Panc1 (cell line): ENCODE data around the gene SNTB2. TPM values are rescaled to one million over a fixed set of nuclear protein-coding genes. Genes with fewer than 3 reads are reported as not detected.

ENCODE experiments used
- ATAC-seq: fragments of 200-7000 bp; cut with Tn5 transposase; 2 replicates; pipeline ENCODE4 v1.9.1; 2020; ENCODE audit warnings: mild to moderate bottlenecking, moderate library complexity
- BruUV-seq: library from RNA; stranded (reverse); fragments of 400-500 nt; replicated peaks from 2 replicates; lab custom pipeline; 2021; lab: Mats Ljungman, UMichigan
- CTCF ChIA-PET: fragments of 300-600 bp; sonication (Branson Sonifier 250); formaldehyde crosslinking; loops from one replicate; lab custom pipeline; 2022; ENCODE audit warnings: antibody characterized with exemption; lab: Charles Lee
- POLR2A ChIA-PET: fragments of 300-600 bp; sonication (Branson Sonifier 250); formaldehyde crosslinking; loops from one replicate; lab custom pipeline; 2022; ENCODE audit warnings: antibody characterized with exemption; lab: Charles Lee
- DNase-seq: peaks from one replicate; pipeline ENCODE4 v3.0.0-alpha.2; 2010; ENCODE audit warnings: low read depth, low spot score
- H3K27ac ChIP-seq: 2 replicates; pipeline ENCODE4 v1.5.1; 2011; ENCODE audit warnings: mild to moderate bottlenecking, low read length, inconsistent platforms
- H3K27me3 ChIP-seq: fragments of 200-500 bp; sonication (Bioruptor generic); 2 replicates; pipeline ENCODE4 v1.6.0; 2014; ENCODE audit warnings: low read length, inconsistent platforms; ENCODE audit not compliant: control insufficient read depth, insufficient read depth
- H3K36me3 ChIP-seq: fragments of 200-500 bp; sonication (Bioruptor generic); 2 replicates; pipeline ENCODE4 v1.5.1; 2014; ENCODE audit warnings: inconsistent platforms, mild to moderate bottlenecking, low read length, moderate library complexity; ENCODE audit not compliant: control insufficient read depth, insufficient read depth
- H3K4me1 ChIP-seq: 2 replicates; pipeline ENCODE4 v1.5.1; 2011; ENCODE audit warnings: inconsistent platforms, mild to moderate bottlenecking, low read length, moderate library complexity; ENCODE audit not compliant: control insufficient read depth, insufficient read depth
- H3K4me3 ChIP-seq, 2 experiments: 2 replicates each; pipeline ENCODE4 v1.5.1; 2011 to 2012; ENCODE audit warnings: low read depth in 2 of 2, low read length in 2 of 2, mild to moderate bottlenecking in 2 of 2, inconsistent platforms in 1 of 2, moderate library complexity in 1 of 2
- H3K9me3 ChIP-seq: fragments of 200-500 bp; sonication (Bioruptor generic); 2 replicates; pipeline ENCODE4 v1.5.1; 2014; ENCODE audit warnings: low read depth, mild to moderate bottlenecking, inconsistent platforms, low read length, moderate library complexity; ENCODE audit not compliant: control insufficient read depth, insufficient read depth
- POLR2AphosphoS5 ChIP-seq: IDR thresholded peaks from 2 replicates; pipeline ENCODE4 v1.6.1; 2012; ENCODE audit warnings: mild to moderate bottlenecking, low read depth, low read length, moderate library complexity
- SIN3A ChIP-seq: IDR thresholded peaks from 2 replicates; pipeline ENCODE4 v1.6.1; 2012; ENCODE audit warnings: low read depth, mild to moderate bottlenecking, low read length, moderate library complexity, borderline replicate concordance; ENCODE audit not compliant: insufficient read depth
- TCF7L2 ChIP-seq: IDR thresholded peaks from 2 replicates; pipeline ENCODE4 v1.6.1; 2011; ENCODE audit warnings: mild to moderate bottlenecking, low read depth, low read length, inconsistent platforms
- in situ Hi-C: cut with HindIII; loops from 2 replicates; pipeline ENCODE4 v1.10.0; 2016; ENCODE audit warnings: low sequenced_read_pairs, low pct_unique_long_range_greater_than_20kb
- intact Hi-C: fragments of 100-400 bp; cut with micrococcal nuclease; formaldehyde crosslinking; loops from one replicate; pipeline ENCODE4 v1.10.0; 2022; ENCODE audit not compliant: unreplicated experiment
- total RNA-seq: library from RNA; stranded (reverse); gene quantifications from one replicate; pipeline ENCODE4 v1.2.1, GENCODE V29; 2021; ENCODE audit not compliant: unreplicated experiment
- TF ChIP-seq, protein P1 (sequence below): fragments of 450-650 bp; IDR thresholded peaks from 2 replicates; pipeline ENCODE4 v1.5.1; 2017; ENCODE audit warnings: mild to moderate bottlenecking
- TF ChIP-seq, protein P2 (sequence below), 2 experiments: IDR thresholded peaks; 2 replicates each; pipeline ENCODE4 v1.6.1; 2011 to 2012; ENCODE audit warnings: low read depth in 2 of 2, control low read depth in 1 of 2, low read length in 1 of 2, mild to moderate bottlenecking in 1 of 2, moderate library complexity in 1 of 2; ENCODE audit not compliant: insufficient read depth in 1 of 2

SNTB2 gene
- total RNA-seq, 1 experiment from 2014 or later = 40.8 TPM

DNA sequence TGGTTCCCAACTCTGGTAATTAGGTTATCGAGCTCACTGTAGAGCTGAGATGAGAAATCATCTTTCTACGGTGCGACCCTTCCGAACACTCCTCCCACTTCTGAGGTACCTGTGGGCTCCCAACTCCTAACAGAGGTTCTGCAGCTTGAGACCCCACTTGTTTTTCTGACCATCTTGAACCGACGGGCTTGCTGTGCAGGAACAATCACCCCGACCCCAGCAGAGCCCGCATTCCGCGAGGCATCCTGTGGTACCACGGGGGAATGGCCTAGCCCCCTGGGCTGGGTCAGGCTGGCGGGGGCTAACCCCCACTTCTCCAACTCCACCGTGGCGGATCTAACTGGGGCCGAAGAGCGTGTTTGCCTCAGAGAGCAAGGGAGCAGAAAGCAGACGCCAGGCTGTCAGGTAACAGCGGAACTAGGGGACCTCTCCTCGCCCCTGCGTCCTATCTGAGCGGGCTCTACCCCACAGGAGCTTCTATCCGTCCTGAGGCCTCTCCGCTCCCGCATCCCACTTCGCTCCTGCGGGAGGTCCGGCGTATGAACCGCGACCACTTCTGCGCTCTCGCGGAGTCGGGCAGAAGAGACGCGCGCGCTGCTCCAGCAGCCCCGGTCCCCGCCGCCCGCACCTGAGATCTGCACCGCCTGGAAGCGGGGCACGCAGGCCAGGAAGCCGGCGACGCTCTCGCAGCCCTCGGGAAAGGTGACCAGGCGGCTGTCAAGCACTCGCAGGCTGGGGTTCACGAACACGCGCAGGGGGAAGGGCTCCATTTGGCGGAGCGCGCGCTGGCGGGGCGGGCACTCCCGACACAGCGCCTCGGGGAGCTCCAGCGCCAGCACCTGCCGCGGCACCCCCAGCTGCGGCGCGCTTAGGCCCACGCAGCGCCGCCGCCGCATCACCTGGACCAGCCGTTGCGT lies 142.7 kb downstream of the SNTB2 start:
- H3K36me3 ChIP-seq = peaks cover 2% of the 10 kb centered on the region; the same call in 1 of the 2 replicates
- intact Hi-C loops (no loop called here), in situ Hi-C loops (no loop called here)
- H3K4me1 ChIP-seq = peaks cover 15% of the 10 kb centered on the region
- peak overlapping the region; percentile 64 to 71 for H3K4me3 ChIP-seq
- BruUV-seq = no TSS peak
- ATAC-seq (peak; percentile 43), DNase-seq (no peak)
- H3K9me3 ChIP-seq = no peaks in the 10 kb centered on the region
- H3K27ac ChIP-seq = peak overlapping the region; percentile 79
- TF ChIP-seq TCF7L2 = no peak
- TF ChIP-seq, protein P1, sequence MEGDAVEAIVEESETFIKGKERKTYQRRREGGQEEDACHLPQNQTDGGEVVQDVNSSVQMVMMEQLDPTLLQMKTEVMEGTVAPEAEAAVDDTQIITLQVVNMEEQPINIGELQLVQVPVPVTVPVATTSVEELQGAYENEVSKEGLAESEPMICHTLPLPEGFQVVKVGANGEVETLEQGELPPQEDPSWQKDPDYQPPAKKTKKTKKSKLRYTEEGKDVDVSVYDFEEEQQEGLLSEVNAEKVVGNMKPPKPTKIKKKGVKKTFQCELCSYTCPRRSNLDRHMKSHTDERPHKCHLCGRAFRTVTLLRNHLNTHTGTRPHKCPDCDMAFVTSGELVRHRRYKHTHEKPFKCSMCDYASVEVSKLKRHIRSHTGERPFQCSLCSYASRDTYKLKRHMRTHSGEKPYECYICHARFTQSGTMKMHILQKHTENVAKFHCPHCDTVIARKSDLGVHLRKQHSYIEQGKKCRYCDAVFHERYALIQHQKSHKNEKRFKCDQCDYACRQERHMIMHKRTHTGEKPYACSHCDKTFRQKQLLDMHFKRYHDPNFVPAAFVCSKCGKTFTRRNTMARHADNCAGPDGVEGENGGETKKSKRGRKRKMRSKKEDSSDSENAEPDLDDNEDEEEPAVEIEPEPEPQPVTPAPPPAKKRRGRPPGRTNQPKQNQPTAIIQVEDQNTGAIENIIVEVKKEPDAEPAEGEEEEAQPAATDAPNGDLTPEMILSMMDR = no peak
- no peak for TF ChIP-seq SIN3A
- no peak for TF ChIP-seq POLR2AphosphoS5
- TF ChIP-seq, protein P2, sequence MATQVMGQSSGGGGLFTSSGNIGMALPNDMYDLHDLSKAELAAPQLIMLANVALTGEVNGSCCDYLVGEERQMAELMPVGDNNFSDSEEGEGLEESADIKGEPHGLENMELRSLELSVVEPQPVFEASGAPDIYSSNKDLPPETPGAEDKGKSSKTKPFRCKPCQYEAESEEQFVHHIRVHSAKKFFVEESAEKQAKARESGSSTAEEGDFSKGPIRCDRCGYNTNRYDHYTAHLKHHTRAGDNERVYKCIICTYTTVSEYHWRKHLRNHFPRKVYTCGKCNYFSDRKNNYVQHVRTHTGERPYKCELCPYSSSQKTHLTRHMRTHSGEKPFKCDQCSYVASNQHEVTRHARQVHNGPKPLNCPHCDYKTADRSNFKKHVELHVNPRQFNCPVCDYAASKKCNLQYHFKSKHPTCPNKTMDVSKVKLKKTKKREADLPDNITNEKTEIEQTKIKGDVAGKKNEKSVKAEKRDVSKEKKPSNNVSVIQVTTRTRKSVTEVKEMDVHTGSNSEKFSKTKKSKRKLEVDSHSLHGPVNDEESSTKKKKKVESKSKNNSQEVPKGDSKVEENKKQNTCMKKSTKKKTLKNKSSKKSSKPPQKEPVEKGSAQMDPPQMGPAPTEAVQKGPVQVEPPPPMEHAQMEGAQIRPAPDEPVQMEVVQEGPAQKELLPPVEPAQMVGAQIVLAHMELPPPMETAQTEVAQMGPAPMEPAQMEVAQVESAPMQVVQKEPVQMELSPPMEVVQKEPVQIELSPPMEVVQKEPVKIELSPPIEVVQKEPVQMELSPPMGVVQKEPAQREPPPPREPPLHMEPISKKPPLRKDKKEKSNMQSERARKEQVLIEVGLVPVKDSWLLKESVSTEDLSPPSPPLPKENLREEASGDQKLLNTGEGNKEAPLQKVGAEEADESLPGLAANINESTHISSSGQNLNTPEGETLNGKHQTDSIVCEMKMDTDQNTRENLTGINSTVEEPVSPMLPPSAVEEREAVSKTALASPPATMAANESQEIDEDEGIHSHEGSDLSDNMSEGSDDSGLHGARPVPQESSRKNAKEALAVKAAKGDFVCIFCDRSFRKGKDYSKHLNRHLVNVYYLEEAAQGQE (IDR thresholded peaks at IDR 0.05; ENCODE audit: insufficient read depth in 1 of 2, low read depth in 2 of 2, low read length in 1 of 2) = no peak
- no peaks in the 10 kb centered on the region for H3K27me3 ChIP-seq
- CTCF ChIA-PET = no interaction called here
- POLR2A ChIA-PET = no interaction called here

DNA sequence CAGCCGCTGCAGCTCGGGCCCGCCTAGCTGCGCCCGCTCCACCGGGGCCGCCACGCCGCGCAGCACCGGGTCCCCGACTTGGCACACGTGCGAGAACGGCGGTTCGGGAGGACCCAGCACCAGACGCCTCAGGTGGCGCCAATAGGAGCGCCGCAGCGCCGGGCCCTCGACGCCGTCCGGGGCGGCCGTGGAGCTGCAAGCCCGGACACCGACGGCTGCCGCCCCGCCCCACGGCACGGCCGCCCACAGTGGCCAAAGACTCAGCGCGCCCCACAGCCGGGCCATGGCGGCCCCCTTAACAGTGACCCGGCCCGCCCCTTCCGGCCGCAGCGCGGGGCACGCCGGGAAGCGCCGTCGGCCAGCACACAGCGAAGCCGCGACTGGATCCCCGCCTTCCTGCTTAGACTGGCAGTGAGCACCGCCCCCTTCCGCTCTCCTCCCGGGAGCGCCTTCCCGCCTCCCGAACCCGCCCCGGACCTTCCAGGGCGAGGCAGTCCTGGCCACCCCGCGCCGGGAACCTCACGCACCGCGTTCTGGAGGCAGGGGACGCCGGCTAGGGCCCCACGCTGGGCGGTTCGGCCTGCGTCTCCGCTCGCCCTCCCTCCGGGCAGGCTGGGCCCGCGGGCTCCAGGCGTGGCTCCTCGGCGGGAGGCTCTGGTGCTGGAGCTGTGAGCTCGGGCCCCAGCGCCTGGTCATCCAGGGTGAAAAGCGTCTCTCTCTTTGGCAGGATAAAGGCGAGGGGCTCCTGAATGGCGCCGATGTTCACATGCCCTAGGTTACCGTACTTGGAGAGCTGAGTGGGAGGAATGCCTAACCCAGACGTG lies 143.5 kb downstream of the SNTB2 start, which contains the start of gene PDF:
TSS of gene PDF (minus strand) at position 303 of the 824 bp plus-strand sequence. CDS start at position 285, 18 bp downstream.
- H3K9me3 ChIP-seq = no peaks in the 10 kb centered on the region
- H3K36me3 ChIP-seq = peaks cover 2% of the 10 kb centered on the region; the same call in 1 of the 2 replicates
- intact Hi-C loops = no loop called here
- CTCF ChIA-PET = no interaction called here
- peak within 1 kb of the TSS; percentile 90 for H3K27ac ChIP-seq
- TF ChIP-seq SIN3A (peak; percentile 56; the same call in 1 of the 2 replicates), POLR2AphosphoS5 (peak; percentile 90), TCF7L2 (no peak)
- TF ChIP-seq, protein P1 = no peak
- TF ChIP-seq, protein P2 (IDR thresholded peaks at IDR 0.05; ENCODE audit: insufficient read depth in 1 of 2, low read depth in 2 of 2, low read length in 1 of 2) = no peak
- BruUV-seq = no TSS peak
- H3K27me3 ChIP-seq = no peaks in the 10 kb centered on the region
- H3K4me1 ChIP-seq = peaks cover 13% of the 10 kb centered on the region; the same call in 1 of the 2 replicates
- H3K4me3 ChIP-seq = peak within 1 kb of the TSS; percentile 64 to 71
- POLR2A ChIA-PET = no interaction called here
- in situ Hi-C loops = no loop called here
- DNase-seq (no peak), ATAC-seq (peak; percentile 92)
